HG02852 (cell line): ENCODE data around the gene OR10A6.

ENCODE experiments used
- ATAC-seq: cut with Tn5 transposase; IDR thresholded peaks from one replicate; pipeline ENCODE4 v1.9.1; 2021; ENCODE audit warnings: mild to moderate bottlenecking, moderate library complexity; ENCODE audit not compliant: unreplicated experiment

OR10A6 gene

GRCh38 chr11:7911011-7911410 lies 20.1 kb downstream of the OR10A6 start:
- no peak for ATAC-seq

- ATAC-seq: no peak
Observed at GRCh38 chr11:7910286-7910788, 20.7 kb downstream of the OR10A6 start.

- ATAC-seq: no peak
Observed at GRCh38 chr11:7909585-7910285, 21.3 kb downstream of the OR10A6 start.

- no peak for ATAC-seq
Observed at GRCh38 chr11:7907121-7907520, 23.9 kb downstream of the OR10A6 start.

GRCh38 chr11:7906481-7906880 lies 24.6 kb downstream of the OR10A6 start:
- no peak for ATAC-seq

- ATAC-seq: no peak
Observed at GRCh38 chr11:7905961-7906429, 25.1 kb downstream of the OR10A6 start.

- no peak for ATAC-seq
Observed at GRCh38 chr11:7905549-7905948, 25.5 kb downstream of the OR10A6 start.

GRCh38 chr11:7904917-7905316 lies 26.2 kb downstream of the OR10A6 start:
- ATAC-seq: no peak

GRCh38 chr11:7903940-7904339 lies 27.1 kb downstream of the OR10A6 start:
- no peak for ATAC-seq

- ATAC-seq: no peak
Observed at GRCh38 chr11:7901319-7901854, 29.7 kb downstream of the OR10A6 start.

- ATAC-seq: no peak
Observed at GRCh38 chr11:7900686-7901085, 30.4 kb downstream of the OR10A6 start.

- no peak for ATAC-seq
Observed at GRCh38 chr11:7899418-7899817, 31.6 kb downstream of the OR10A6 start.

- ATAC-seq: no peak
Observed at GRCh38 chr11:7898666-7899283, 32.3 kb downstream of the OR10A6 start.

- no peak for ATAC-seq
Observed at GRCh38 chr11:7896009-7896785, 34.9 kb downstream of the OR10A6 start.

GRCh38 chr11:7894251-7894650 lies 36.8 kb downstream of the OR10A6 start:
- ATAC-seq: no peak

GRCh38 chr11:7893796-7894195 lies 37.3 kb downstream of the OR10A6 start:
- ATAC-seq: no peak

- ATAC-seq: peak; percentile 51
Observed at GRCh38 chr11:7892840-7893254, 38.2 kb downstream of the OR10A6 start.

- ATAC-seq: peak; percentile 57
Observed at GRCh38 chr11:7892059-7892699, 38.9 kb downstream of the OR10A6 start.

- ATAC-seq: peak; percentile 46
Observed at GRCh38 chr11:7890417-7891172, 40.5 kb downstream of the OR10A6 start.

GRCh38 chr11:7889985-7890384 lies 41.1 kb downstream of the OR10A6 start:
- peak; percentile 61 for ATAC-seq
